ENCODE data around the gene CEP290.
A peak's percentile ranks its signal among the peaks of the same experiment; 100 is the strongest.

Gene CEP290

GRCh38 chr12:88166179-88166578 is 24.3 kb upstream of the CEP290 start:
- no peak overlapping the region for H3K4me3 ChIP-seq (ENCODE audit: low read depth, low read length)
- DNase-seq (ENCODE audit: low read depth) = no peak
- no peak for TF ChIP-seq CTCF (IDR thresholded peaks at IDR 0.05; ENCODE audit: insufficient read depth, low read depth, low read length, missing control alignments)

- DNase-seq (ENCODE audit: low read depth) = no peak
- no peak overlapping the region for H3K4me3 ChIP-seq (ENCODE audit: low read depth, low read length)
- no peak for TF ChIP-seq CTCF (IDR thresholded peaks at IDR 0.05; ENCODE audit: insufficient read depth, low read depth, low read length, missing control alignments)
These were observed 21.5 kb upstream of the CEP290 start for GRCh38 chr12:88163371-88163770.

- TF ChIP-seq CTCF (IDR thresholded peaks at IDR 0.05; ENCODE audit: insufficient read depth, low read depth, low read length, missing control alignments) = no peak
- no peak overlapping the region for H3K4me3 ChIP-seq (ENCODE audit: low read depth, low read length)
- DNase-seq (ENCODE audit: low read depth) = no peak
These were observed 14.3 kb upstream of the CEP290 start for GRCh38 chr12:88156075-88156654.

GRCh38 chr12:88153959-88154358 is 12.1 kb upstream of the CEP290 start:
- TF ChIP-seq CTCF (IDR thresholded peaks at IDR 0.05; ENCODE audit: insufficient read depth, low read depth, low read length, missing control alignments) = no peak
- no peak overlapping the region for H3K4me3 ChIP-seq (ENCODE audit: low read depth, low read length)
- DNase-seq (ENCODE audit: low read depth) = peak; percentile 26

GRCh38 chr12:88150063-88150462 is 8.2 kb upstream of the CEP290 start:
- no peak for DNase-seq (ENCODE audit: low read depth)
- H3K4me3 ChIP-seq (ENCODE audit: low read depth, low read length) = no peak overlapping the region
- no peak for TF ChIP-seq CTCF (IDR thresholded peaks at IDR 0.05; ENCODE audit: insufficient read depth, low read depth, low read length, missing control alignments)

- no peak for TF ChIP-seq CTCF (IDR thresholded peaks at IDR 0.05; ENCODE audit: insufficient read depth, low read depth, low read length, missing control alignments)
- H3K4me3 ChIP-seq (ENCODE audit: low read depth, low read length) = no peak overlapping the region
- DNase-seq (ENCODE audit: low read depth) = no peak
These were observed 3.9 kb upstream of the CEP290 start for GRCh38 chr12:88145567-88146505.
